ACC112 (cell line): Measurements from ENCODE around the gene IRF6.

Experiments
- H2AFZ ChIP-seq: fragments of 200-600 bp; sonication (generic); one replicate; pipeline ENCODE4 v1.6.0; 2017; ENCODE audit warnings: antibody characterized with exemption, low read length; ENCODE audit not compliant: unreplicated experiment
- H3K27ac ChIP-seq: fragments of 200-600 bp; sonication (generic); 2 replicates; pipeline ENCODE4 v1.5.1; 2014; ENCODE audit warnings: low read depth, mild to moderate bottlenecking, antibody characterized with exemption, low read length, moderate library complexity
- H3K27me3 ChIP-seq: fragments of 200-600 bp; sonication (generic); 2 replicates; pipeline ENCODE4 v1.6.1; 2014; ENCODE audit warnings: mild to moderate bottlenecking, antibody characterized with exemption, low read length, moderate library complexity, mixed read lengths; ENCODE audit not compliant: insufficient read depth
- H3K36me3 ChIP-seq: fragments of 200-600 bp; sonication (generic); 2 replicates; pipeline ENCODE4 v1.6.1; 2016; ENCODE audit warnings: mild to moderate bottlenecking, antibody characterized with exemption, low read length, moderate library complexity, mixed read lengths; ENCODE audit not compliant: insufficient read depth
- H3K4me1 ChIP-seq: fragments of 200-600 bp; sonication (generic); one replicate; pipeline ENCODE4 v1.6.1; 2016; ENCODE audit warnings: low read length, mixed read lengths; ENCODE audit not compliant: insufficient read depth, unreplicated experiment, control insufficient read depth
- H3K4me3 ChIP-seq: fragments of 200-600 bp; sonication (generic); 2 replicates; pipeline ENCODE4 v1.5.1; 2014; ENCODE audit warnings: mild to moderate bottlenecking, low read depth, low read length
- H3K79me2 ChIP-seq: fragments of 200-600 bp; sonication (generic); one replicate; pipeline ENCODE4 v1.6.0; 2016; ENCODE audit warnings: low read length; ENCODE audit not compliant: control insufficient read depth, unreplicated experiment, insufficient read depth

IRF6 gene

GRCh38 chr1:209823143-209824041 lies 17.4 kb upstream of the IRF6 start:
- Histone ChIP-seq H3K4me3 (peak overlapping the region; percentile 64), H2AFZ (peak overlapping the region; percentile 97), H3K36me3 (no peaks in the 10 kb centered on the region), H3K27ac (peak overlapping the region; percentile 67), H3K79me2 (no peaks in the 10 kb centered on the region), H3K4me1 (peaks cover 14% of the 10 kb centered on the region), H3K27me3 (no peaks in the 10 kb centered on the region)

GRCh38 chr1:209822706-209823105 lies 16.8 kb upstream of the IRF6 start:
- no peaks in the 10 kb centered on the region for H3K27me3 ChIP-seq
- no peaks in the 10 kb centered on the region for H3K36me3 ChIP-seq
- no peaks in the 10 kb centered on the region for H3K79me2 ChIP-seq
- peak overlapping the region; percentile 64 for H3K4me3 ChIP-seq
- H2AFZ ChIP-seq, result peak overlapping the region; percentile 97
- peak overlapping the region; percentile 67; the same call in 1 of the 2 replicates for H3K27ac ChIP-seq
- H3K4me1 ChIP-seq, result peaks cover 14% of the 10 kb centered on the region

- Histone ChIP-seq H3K27ac (no peak overlapping the region), H3K4me3 (no peak overlapping the region), H2AFZ (no peak overlapping the region), H3K4me1 (peaks cover 14% of the 10 kb centered on the region), H3K36me3 (no peaks in the 10 kb centered on the region), H3K79me2 (no peaks in the 10 kb centered on the region), H3K27me3 (no peaks in the 10 kb centered on the region)
Observed at GRCh38 chr1:209820986-209821385, 15.0 kb upstream of the IRF6 start.

GRCh38 chr1:209819058-209819457 lies 13.1 kb upstream of the IRF6 start:
- Histone ChIP-seq H3K36me3 (no peaks in the 10 kb centered on the region), H3K4me3 (no peak overlapping the region), H3K27ac (no peak overlapping the region), H3K79me2 (no peaks in the 10 kb centered on the region), H3K4me1 (peaks cover 14% of the 10 kb centered on the region), H2AFZ (no peak overlapping the region), H3K27me3 (no peaks in the 10 kb centered on the region)

- peaks cover 1% of the 10 kb centered on the region for H3K4me1 ChIP-seq
- H3K27ac ChIP-seq, result no peak overlapping the region
- H3K4me3 ChIP-seq, result no peak overlapping the region
- no peaks in the 10 kb centered on the region for H3K27me3 ChIP-seq
- no peak overlapping the region for H2AFZ ChIP-seq
- H3K79me2 ChIP-seq, result no peaks in the 10 kb centered on the region
- no peaks in the 10 kb centered on the region for H3K36me3 ChIP-seq
Observed at GRCh38 chr1:209817691-209818090, 11.7 kb upstream of the IRF6 start.

- no peaks in the 10 kb centered on the region for H3K4me1 ChIP-seq
- H3K27me3 ChIP-seq, result no peaks in the 10 kb centered on the region
- H2AFZ ChIP-seq, result no peak overlapping the region
- no peak overlapping the region for H3K4me3 ChIP-seq
- H3K36me3 ChIP-seq, result no peaks in the 10 kb centered on the region
- no peak overlapping the region for H3K27ac ChIP-seq
- no peaks in the 10 kb centered on the region for H3K79me2 ChIP-seq
Observed at GRCh38 chr1:209816923-209817322, 11.0 kb upstream of the IRF6 start.

GRCh38 chr1:209815931-209816341 lies 10.0 kb upstream of the IRF6 start:
- Histone ChIP-seq H3K27ac (no peak overlapping the region), H3K27me3 (no peaks in the 10 kb centered on the region), H2AFZ (no peak overlapping the region), H3K4me1 (no peaks in the 10 kb centered on the region), H3K79me2 (no peaks in the 10 kb centered on the region), H3K36me3 (no peaks in the 10 kb centered on the region), H3K4me3 (no peak overlapping the region)

- Histone ChIP-seq H3K4me1 (no peaks in the 10 kb centered on the region), H3K4me3 (no peak overlapping the region), H3K27me3 (no peaks in the 10 kb centered on the region), H3K79me2 (no peaks in the 10 kb centered on the region), H3K27ac (no peak overlapping the region), H3K36me3 (no peaks in the 10 kb centered on the region), H2AFZ (no peak overlapping the region)
Observed at GRCh38 chr1:209815490-209815889, 9.5 kb upstream of the IRF6 start.

GRCh38 chr1:209813902-209814301 lies 8.0 kb upstream of the IRF6 start:
- Histone ChIP-seq H3K4me3 (no peak overlapping the region), H3K27me3 (no peaks in the 10 kb centered on the region), H3K36me3 (no peaks in the 10 kb centered on the region), H2AFZ (no peak overlapping the region), H3K27ac (no peak overlapping the region), H3K4me1 (no peaks in the 10 kb centered on the region), H3K79me2 (no peaks in the 10 kb centered on the region)

GRCh38 chr1:209810783-209811182 lies 4.8 kb upstream of the IRF6 start:
- no peaks in the 10 kb centered on the region for H3K36me3 ChIP-seq
- H2AFZ ChIP-seq, result no peak overlapping the region
- no peaks in the 10 kb centered on the region for H3K27me3 ChIP-seq
- H3K4me3 ChIP-seq, result no peak overlapping the region
- no peaks in the 10 kb centered on the region for H3K79me2 ChIP-seq
- no peak overlapping the region for H3K27ac ChIP-seq
- H3K4me1 ChIP-seq, result peaks cover 17% of the 10 kb centered on the region

- Histone ChIP-seq H3K4me1 (peaks cover 17% of the 10 kb centered on the region), H2AFZ (no peak overlapping the region), H3K4me3 (no peak overlapping the region), H3K79me2 (no peaks in the 10 kb centered on the region), H3K36me3 (no peaks in the 10 kb centered on the region), H3K27ac (no peak overlapping the region), H3K27me3 (no peaks in the 10 kb centered on the region)
Observed at GRCh38 chr1:209809611-209810010, 3.7 kb upstream of the IRF6 start.
